ENCODE results near the gene FBL. TPM values are rescaled to one million over a fixed set of nuclear protein-coding genes. Genes with fewer than 3 reads are reported as not detected.

The FBL gene
- total RNA-seq, 1 donor from 2014 or later = 250 TPM

GRCh38 chr19:39871886-39872866 is 26.0 kb upstream of the FBL start:
- Mint-ChIP-seq H3K4me3 (ENCODE audit: low read depth) (no peak overlapping the region), H3K27ac (no peak overlapping the region), H3K9me3 (ENCODE audit: low read depth) (no peaks in the 10 kb centered on the region), H3K4me1 (ENCODE audit: low read depth) (no peaks in the 10 kb centered on the region), H3K27me3 (peaks cover 10% of the 10 kb centered on the region), H3K36me3 (ENCODE audit: insufficient read depth) (no peaks in the 10 kb centered on the region)
- TF ChIP-seq CTCF (IDR thresholded peaks at IDR 0.05; ENCODE audit: unreplicated experiment) = no peak
- DNase-seq (ENCODE audit: low spot score, unreplicated experiment) = no peak

- Mint-ChIP-seq H3K27ac (no peak overlapping the region), H3K4me1 (ENCODE audit: low read depth) (no peaks in the 10 kb centered on the region), H3K27me3 (peaks cover 9% of the 10 kb centered on the region), H3K9me3 (ENCODE audit: low read depth) (no peaks in the 10 kb centered on the region), H3K36me3 (ENCODE audit: insufficient read depth) (no peaks in the 10 kb centered on the region), H3K4me3 (ENCODE audit: low read depth) (no peak overlapping the region)
- TF ChIP-seq CTCF (IDR thresholded peaks at IDR 0.05; ENCODE audit: unreplicated experiment) = no peak
- no peak for DNase-seq (ENCODE audit: low spot score, unreplicated experiment)
These were observed 25.2 kb upstream of the FBL start for GRCh38 chr19:39871362-39871761.

- no peaks in the 10 kb centered on the region for H3K4me1 Mint-ChIP-seq (ENCODE audit: low read depth)
- no peak overlapping the region for H3K4me3 Mint-ChIP-seq (ENCODE audit: low read depth)
- H3K27ac Mint-ChIP-seq = no peak overlapping the region
- DNase-seq (ENCODE audit: low spot score, unreplicated experiment) = no peak
- peaks cover 9% of the 10 kb centered on the region for H3K27me3 Mint-ChIP-seq
- H3K36me3 Mint-ChIP-seq (ENCODE audit: insufficient read depth) = no peaks in the 10 kb centered on the region
- no peak for TF ChIP-seq CTCF (IDR thresholded peaks at IDR 0.05; ENCODE audit: unreplicated experiment)
- no peaks in the 10 kb centered on the region for H3K9me3 Mint-ChIP-seq (ENCODE audit: low read depth)
These were observed 24.2 kb upstream of the FBL start for GRCh38 chr19:39870171-39870971.

GRCh38 chr19:39867952-39868351 is 21.8 kb upstream of the FBL start:
- Mint-ChIP-seq H3K27ac (no peak overlapping the region), H3K9me3 (ENCODE audit: low read depth) (no peaks in the 10 kb centered on the region), H3K27me3 (peaks cover 16% of the 10 kb centered on the region), H3K36me3 (ENCODE audit: insufficient read depth) (no peaks in the 10 kb centered on the region), H3K4me3 (ENCODE audit: low read depth) (no peak overlapping the region), H3K4me1 (ENCODE audit: low read depth) (no peaks in the 10 kb centered on the region)
- no peak for TF ChIP-seq CTCF (IDR thresholded peaks at IDR 0.05; ENCODE audit: unreplicated experiment)
- DNase-seq (ENCODE audit: low spot score, unreplicated experiment) = no peak

GRCh38 chr19:39867133-39867532 is 21.0 kb upstream of the FBL start:
- no peaks in the 10 kb centered on the region for H3K9me3 Mint-ChIP-seq (ENCODE audit: low read depth)
- DNase-seq (ENCODE audit: low spot score, unreplicated experiment) = no peak
- TF ChIP-seq CTCF (IDR thresholded peaks at IDR 0.05; ENCODE audit: unreplicated experiment) = no peak
- H3K4me1 Mint-ChIP-seq (ENCODE audit: low read depth) = no peaks in the 10 kb centered on the region
- no peaks in the 10 kb centered on the region for H3K36me3 Mint-ChIP-seq (ENCODE audit: insufficient read depth)
- H3K27ac Mint-ChIP-seq = no peak overlapping the region
- H3K27me3 Mint-ChIP-seq = peaks cover 18% of the 10 kb centered on the region
- no peak overlapping the region for H3K4me3 Mint-ChIP-seq (ENCODE audit: low read depth)
